ENCODE results near the gene HMCN2. TPM values are rescaled to one million over a fixed set of nuclear protein-coding genes. Genes with fewer than 3 reads are reported as not detected.

Gene HMCN2
- polyA plus RNA-seq, 2 of the 4 experiments (the other 2 are of a cell fraction), result 0.01 TPM; not detected in 1

GRCh38 chr9:130419521-130420035 lies 154.0 kb downstream of the HMCN2 start:
- CTCF ChIA-PET, result interaction anchor here (1.0 kb wide), 1 partner anchor 14 kb away, joined by 3 read pairs; no protein-coding TSS in a partner anchor
- no peak for ATAC-seq

GRCh38 chr9:130421154-130421801 lies 155.7 kb downstream of the HMCN2 start:
- Histone ChIP-seq H3K4me1 (no peaks in the 10 kb centered on the region), H3K27ac (no peak overlapping the region), H3K9me3 (no peaks in the 10 kb centered on the region), H3K4me2 (no peak overlapping the region), H3K4me3 (no peak overlapping the region)
- ChIA-PET CTCF (interaction anchor here (0.7 to 1.3 kb wide), 3 partner anchors 12 to 39 kb away, joined by 3 read pairs; no protein-coding TSS in a partner anchor), POLR2A (no interaction called here)
- DNase-seq (ENCODE audit: low read depth in 1 of 2, low spot score in 1 of 2) (no peak), ATAC-seq (no peak), FAIRE-seq (no peak)
- 81% methylated on average over 17 of the region's 17 CpGs for WGBS (ENCODE audit: missing lambda C conversion rate)
- TF ChIP-seq POLR2A (IDR thresholded peaks at IDR 0.05; ENCODE audit: low read length) (no peak), EHF (CRISPR knock-in tag; IDR thresholded peaks at IDR 0.05) (no peak), PBX3 (IDR thresholded peaks at IDR 0.05) (no peak), ELK1 (IDR thresholded peaks at IDR 0.05; ENCODE audit: low read depth, low read length) (no peak), CHD2 (IDR thresholded peaks at IDR 0.05; ENCODE audit: low read length, partially characterized antibody) (no peak), POLR2AphosphoS2 (conservative IDR thresholded peaks at IDR 0.05; ENCODE audit: low read length) (no peak), CBX8 (IDR thresholded peaks at IDR 0.05) (no peak), TP53 (CRISPR knock-in tag; IDR thresholded peaks at IDR 0.05) (no peak), HDAC2 (IDR thresholded peaks at IDR 0.05) (no peak), CHD4 (IDR thresholded peaks at IDR 0.05; ENCODE audit: borderline replicate concordance) (no peak), HOXB13 (CRISPR knock-in tag; IDR thresholded peaks at IDR 0.05; ENCODE audit: low read depth) (no peak), MAFK (IDR thresholded peaks at IDR 0.05; ENCODE audit: partially characterized antibody) (no peak), REST (IDR thresholded peaks at IDR 0.05) (no peak), RNF2 (IDR thresholded peaks at IDR 0.05; ENCODE audit: borderline replicate concordance, low read depth) (no peak), ZSCAN20 (CRISPR knock-in tag; IDR thresholded peaks at IDR 0.05) (no peak)

More at GRCh38 chr9:130419521-130420035, 154.0 kb downstream of the HMCN2 start:
- no peak for TF ChIP-seq CHD2 (IDR thresholded peaks at IDR 0.05; ENCODE audit: low read length, partially characterized antibody)
- TF ChIP-seq ELK1 (IDR thresholded peaks at IDR 0.05; ENCODE audit: low read depth, low read length), result no peak
- POLR2A ChIA-PET, result no interaction called here
- no peak for FAIRE-seq
- Histone ChIP-seq H3K4me3 (no peak overlapping the region), H3K27ac (no peak overlapping the region), H3K4me1 (no peaks in the 10 kb centered on the region), H3K4me2 (no peak overlapping the region), H3K9me3 (no peaks in the 10 kb centered on the region)
- WGBS (ENCODE audit: missing lambda C conversion rate), result 65% methylated on average over 8 of the region's 8 CpGs
- no peak for DNase-seq (ENCODE audit: low read depth in 1 of 2, low spot score in 1 of 2)
